HG03135 (cell line): Measurements from ENCODE around the gene FEM1B.

Source experiments
- ATAC-seq: cut with Tn5 transposase; IDR thresholded peaks from one replicate; pipeline ENCODE4 v1.9.1; 2021; ENCODE audit warnings: mild to moderate bottlenecking, moderate library complexity; ENCODE audit not compliant: unreplicated experiment

FEM1B gene

GRCh38 chr15:68305420-68305871 lies 27.9 kb downstream of the FEM1B start:
- no peak for ATAC-seq

DNA sequence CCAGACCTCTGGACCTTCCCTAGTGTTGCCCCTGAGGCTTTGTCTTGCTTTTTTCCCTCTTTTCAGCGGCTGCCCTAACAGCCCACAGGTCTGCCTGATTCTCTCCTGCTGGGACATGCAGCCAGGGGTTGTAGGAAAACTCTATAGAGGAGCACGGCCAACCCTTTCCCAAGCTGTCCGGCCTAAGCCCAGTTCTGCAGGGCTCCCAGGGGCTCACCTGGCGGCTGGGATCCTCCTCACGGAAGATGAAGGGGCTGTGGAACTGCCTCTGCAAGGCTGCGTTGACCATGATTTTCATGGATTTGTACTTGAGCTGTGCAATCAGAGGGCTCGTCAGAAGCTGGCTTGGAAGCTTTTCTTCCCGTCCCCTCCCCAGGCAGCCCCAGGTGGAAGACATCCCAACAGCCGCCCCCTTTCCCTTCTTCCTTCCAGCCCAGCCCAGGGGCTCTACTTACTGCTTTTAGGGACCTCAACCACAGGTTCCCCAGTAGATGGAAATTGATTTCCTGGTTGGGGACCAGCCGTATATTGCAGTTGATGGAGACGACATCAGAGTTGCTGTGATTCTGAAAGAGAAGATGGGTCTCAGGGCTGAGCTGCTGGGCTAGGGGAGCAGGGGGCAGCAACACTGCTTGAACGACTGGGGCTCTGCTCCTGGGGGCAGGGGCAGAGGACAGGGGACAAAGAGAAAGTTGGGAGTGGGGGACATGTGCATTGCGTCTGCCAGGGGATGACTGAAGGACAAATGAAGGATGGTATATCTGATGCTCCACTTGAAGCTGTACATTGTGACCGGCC lies 29.8 kb downstream of the FEM1B start:
- no peak for ATAC-seq

GRCh38 chr15:68309024-68309423 lies 31.5 kb downstream of the FEM1B start:
- no peak for ATAC-seq

GRCh38 chr15:68310178-68310803 lies 32.7 kb downstream of the FEM1B start:
- no peak for ATAC-seq

DNA sequence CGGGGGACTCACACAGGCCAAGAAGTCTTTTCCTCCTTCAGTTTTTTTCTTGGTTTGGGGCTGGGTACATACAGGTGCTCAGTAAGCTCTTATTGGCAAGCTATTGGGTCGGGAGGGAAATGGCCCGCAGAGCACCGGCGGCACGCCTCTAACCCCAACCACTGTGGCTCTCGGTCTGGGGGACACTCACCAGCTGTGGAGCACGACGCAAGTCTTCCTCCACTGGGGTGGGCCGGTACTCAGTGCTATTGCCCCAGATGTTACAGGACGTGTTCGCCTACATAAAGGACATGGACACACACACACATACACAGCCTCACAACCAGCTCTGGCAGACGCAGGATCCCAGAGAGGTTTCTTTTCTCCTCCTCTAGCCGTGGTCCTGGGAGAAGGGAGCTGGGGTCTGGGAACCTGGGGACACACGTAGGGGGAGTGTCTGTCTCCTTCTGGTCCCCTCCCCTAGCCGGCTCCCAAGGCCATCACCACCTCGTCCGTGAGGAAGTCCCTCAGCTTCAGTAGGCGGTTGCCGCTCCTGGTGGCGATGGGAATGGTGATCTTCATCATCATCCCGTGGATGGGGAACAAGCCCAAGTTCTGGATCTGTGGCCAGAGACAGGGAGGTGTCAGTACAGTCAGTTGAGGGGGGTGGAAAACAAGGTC lies 33.4 kb downstream of the FEM1B start:
- ATAC-seq = no peak

- ATAC-seq = no peak
Measured at GRCh38 chr15:68311464-68311835, 33.9 kb downstream of the FEM1B start.

GRCh38 chr15:68311859-68312557 lies 34.5 kb downstream of the FEM1B start:
- no peak for ATAC-seq

DNA sequence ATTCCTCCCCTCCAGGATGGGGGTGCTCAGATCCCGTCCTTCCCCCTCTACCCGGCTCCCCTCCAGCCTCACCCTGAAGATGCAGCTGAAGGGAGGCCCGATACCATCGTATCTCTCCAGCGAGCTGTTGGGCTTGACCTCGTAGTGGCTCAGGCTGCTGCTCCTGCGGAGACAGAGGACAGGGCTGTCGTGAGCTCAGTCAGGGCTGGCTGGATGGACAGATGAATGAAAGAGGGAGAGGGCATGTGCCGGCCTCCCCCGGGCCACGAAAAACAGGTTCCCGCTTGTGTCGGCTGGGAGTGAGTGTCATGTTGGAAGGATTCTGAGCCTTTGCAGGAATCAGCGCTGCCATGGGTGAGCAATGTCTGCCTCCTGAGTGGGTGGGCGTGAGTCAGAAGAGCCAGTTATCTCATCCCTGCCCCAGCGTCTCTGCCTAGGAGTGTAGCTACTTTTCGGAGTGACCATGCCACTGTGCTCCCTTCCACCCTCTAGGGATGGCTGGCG lies 35.2 kb downstream of the FEM1B start:
- no peak for ATAC-seq

DNA sequence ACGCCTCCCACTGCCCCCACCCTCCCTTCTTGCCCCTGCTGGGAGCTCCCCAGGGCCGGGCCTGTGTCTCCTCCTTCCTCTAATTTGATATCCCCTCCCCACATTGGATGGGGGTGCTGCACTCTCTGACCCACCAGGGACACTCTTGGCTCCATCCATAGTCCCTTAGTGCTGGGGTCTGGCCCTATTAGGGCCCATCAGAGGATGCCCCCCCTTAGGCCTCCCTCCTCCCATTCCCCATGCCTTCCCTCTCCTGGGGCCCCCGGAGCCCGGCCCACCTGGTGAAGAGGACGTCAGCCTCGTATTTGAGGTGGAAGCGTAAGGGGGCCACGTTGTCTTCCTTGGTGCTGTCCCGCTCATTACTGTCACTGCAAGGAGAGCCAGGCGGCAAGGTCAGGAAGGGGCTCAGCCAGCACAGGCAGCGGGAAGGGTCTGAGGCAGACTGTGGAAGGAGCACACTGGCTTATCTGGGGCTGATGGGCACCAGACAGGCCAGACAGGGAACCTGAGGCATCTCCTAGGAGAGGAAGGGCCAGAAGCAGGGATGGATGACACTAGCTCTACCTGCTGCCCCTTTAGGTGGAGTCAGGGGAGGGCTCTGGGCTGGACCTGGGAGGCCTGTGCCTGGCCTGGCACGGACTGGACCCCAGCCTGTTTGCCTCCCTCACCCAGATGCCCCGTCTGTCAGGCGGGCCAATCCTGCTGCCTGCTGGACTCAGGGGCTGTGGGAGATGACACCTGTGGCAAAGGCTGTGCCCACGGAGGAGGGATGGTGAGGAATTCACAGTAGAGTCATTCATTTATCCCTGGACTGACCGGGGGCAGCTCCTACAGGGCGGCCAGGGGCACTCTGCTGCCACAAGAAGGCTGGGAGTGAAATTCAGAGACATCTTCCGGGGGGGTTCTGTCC lies 36.2 kb downstream of the FEM1B start:
- ATAC-seq = no peak

DNA sequence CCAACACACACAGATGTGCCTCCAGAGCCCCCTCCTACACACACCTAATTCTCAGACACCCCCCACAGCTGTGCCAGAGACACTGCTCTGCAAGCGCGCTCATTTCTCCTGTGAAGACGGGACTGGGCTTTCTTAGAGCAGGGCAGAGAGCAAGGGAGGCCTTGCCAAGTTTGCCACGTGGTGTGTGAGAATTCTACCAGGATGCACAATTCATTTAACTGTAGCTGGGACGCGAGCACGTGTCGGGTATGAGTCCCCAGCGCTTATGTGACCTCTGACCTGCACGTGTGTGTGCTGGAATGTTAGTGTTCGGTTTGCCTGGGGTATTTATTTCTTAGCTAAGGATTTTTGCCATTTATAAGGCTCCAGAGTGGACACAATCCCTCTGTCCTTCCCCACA lies 37.0 kb downstream of the FEM1B start:
- no peak for ATAC-seq

GRCh38 chr15:68315035-68315434 lies 37.5 kb downstream of the FEM1B start:
- no peak for ATAC-seq

DNA sequence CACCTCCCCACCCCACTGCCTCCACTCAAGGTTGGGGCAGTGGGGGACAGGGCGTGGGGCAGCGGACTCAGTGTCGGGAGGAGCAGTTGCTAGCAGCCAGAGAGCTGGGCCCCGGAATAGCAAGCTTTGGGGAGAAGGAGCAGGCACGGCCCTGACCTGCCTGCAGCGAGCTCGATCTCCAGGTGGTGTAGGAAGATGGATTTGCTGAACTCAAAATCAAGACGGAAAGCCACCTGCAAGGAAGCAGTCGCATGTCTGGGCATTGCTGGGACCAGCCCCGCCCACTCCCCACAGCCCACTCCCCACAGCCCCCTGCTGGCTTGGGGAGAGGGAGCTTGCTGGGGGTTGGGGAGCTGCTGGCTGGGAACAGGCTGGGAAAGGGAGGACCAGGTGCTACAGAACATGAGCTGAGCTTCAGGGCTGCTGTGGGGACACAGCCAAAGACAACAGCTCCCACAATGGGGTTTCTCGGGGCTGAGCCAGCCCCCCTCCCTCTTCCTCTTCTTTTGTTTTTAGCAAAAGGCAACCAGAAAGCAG lies 38.0 kb downstream of the FEM1B start:
- no peak for ATAC-seq

DNA sequence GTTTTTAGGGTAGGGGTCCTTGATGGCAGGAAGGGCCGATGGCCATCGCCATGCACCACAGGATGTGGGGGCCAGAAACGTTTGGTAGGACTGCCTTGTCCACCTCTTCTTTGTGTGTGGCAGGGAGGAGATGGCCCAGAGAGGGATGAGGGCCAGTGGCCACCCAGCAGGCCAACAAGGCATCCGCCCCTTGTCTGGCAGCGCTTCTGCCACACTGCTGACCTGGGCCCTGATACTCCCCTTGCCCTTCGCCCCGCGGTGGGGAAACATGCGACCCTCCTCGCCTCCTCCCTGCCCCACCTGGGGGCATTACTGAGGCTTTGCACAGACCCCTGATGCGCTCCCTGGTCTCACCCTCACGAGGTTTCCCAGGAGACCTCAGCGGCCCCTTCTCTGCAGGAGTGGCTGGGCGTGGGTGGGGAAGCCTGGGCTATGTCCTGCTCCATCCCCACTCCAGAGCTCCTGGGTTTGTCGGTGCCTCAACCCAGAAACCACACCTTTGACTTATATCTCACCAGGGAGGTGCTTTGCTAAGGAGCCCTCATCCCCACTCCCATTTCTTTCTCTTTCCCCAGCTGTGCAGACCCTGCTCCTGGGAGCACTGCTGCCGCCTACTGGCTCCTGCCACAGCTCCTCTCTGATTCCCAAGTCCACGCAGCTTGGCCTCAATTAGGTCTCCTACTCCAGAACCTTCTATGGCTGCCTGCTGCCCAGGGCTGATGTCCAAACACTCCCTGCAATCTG lies 38.7 kb downstream of the FEM1B start:
- no peak for ATAC-seq

GRCh38 chr15:68317281-68318007 lies 39.9 kb downstream of the FEM1B start:
- no peak for ATAC-seq

DNA sequence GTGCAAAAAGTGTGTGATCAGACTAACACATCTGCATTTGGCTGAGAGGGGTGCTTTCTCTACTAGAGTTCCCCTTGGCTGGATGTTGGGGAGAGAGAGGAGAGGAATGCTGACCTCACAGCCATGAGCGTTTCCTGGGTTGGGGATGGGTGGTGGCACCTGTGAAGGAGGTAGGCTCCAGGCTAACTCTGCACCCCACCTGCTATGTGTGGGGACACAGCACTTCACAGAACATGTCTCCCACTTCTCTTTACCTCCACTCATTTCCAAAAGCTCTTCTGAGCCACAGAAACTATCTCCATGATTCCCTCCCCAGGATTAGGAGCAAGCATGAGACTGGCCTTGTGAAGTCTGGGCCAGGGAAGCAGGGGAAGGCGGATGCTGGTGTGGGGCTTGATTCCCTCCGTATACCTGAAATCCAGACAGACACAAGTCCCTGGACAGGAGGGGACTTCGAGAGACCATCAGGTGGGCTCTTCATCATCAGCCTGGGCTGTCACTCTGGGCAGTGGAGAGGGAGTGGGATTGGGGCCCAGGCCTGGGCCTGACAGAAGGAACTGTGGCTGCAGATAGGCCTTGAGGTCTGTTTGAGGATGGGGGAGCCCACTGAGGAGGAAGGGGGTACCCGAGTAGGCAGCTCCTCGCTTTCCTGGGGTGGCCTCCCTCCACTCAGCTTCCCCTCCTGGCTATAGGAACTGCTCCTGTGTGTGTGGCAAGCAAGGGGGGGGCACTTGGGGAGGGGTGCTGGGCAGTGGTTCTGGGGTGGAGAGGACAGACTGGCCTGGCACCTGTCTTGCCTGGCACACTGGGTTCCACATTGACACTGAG lies 40.7 kb downstream of the FEM1B start:
- no peak for ATAC-seq

GRCh38 chr15:68318931-68319909 lies 41.7 kb downstream of the FEM1B start:
- no peak for ATAC-seq

DNA sequence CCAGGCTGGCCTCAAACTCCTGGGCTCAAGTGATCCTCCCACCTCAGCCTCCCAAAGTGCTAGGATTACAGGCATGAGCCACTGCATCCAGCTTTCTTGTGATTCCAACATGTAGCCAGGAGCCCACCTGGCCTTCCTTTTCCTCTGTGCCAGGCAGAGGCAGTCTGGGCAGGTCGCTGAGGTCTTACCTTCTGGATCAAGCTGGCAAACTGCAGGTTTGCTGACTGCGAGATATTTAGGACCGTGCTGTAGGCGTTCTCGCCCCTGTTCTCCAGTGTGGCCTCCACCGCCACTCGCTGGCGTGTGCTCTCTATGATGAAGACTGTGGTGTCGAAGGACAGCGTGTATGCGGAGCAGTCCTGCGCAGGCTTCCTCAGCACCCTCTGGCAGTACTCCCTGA lies 42.5 kb downstream of the FEM1B start:
- ATAC-seq = no peak
